HepG2 (cell line): ENCODE results near the gene MXI1. TPM values are rescaled to one million over a fixed set of nuclear protein-coding genes. Genes with fewer than 3 reads are reported as not detected.

Source experiments
- ATAC-seq: fragments of 200-7000 bp; cut with Tn5 transposase; 3 replicates; pipeline ENCODE4 v1.9.1; 2020; ENCODE audit warnings: mild to moderate bottlenecking, moderate library complexity
- BruUV-seq: library from RNA; stranded (reverse); fragments of 400-500 nt; replicated peaks from 2 replicates; lab custom pipeline; 2021; lab: Mats Ljungman, UMichigan
- CTCF ChIA-PET: fragments of 300-600 bp; formaldehyde crosslinking; extraction: SDS; loops from one replicate; lab custom pipeline; 2021; ENCODE audit warnings: low total read pairs, inconsistent platforms, low intra/inter-chr PET ratio; lab: Yijun Ruan, JAX
- POLR2A ChIA-PET: fragments of 350-600 bp; sonication (Branson Sonifier 250); formaldehyde crosslinking; loops from one replicate; lab custom pipeline; 2020; ENCODE audit warnings: antibody characterized with exemption, inconsistent platforms; lab: Yijun Ruan, JAX
- DNase-seq: peaks from one replicate; pipeline ENCODE4 v3.0.0-alpha.2; 2015; ENCODE audit warnings: low spot score
- FAIRE-seq: peaks from 3 replicates; lab custom pipeline; 2011; peaks lifted over from hg19 to GRCh38; lab: Jason Lieb, UNC
- H2AFZ ChIP-seq: one replicate; pipeline ENCODE4 v1.6.1; 2011; ENCODE audit warnings: low read length, inconsistent platforms
- H3K27ac ChIP-seq: fragments of 300-600 bp; 3 replicates; pipeline ENCODE4 v1.8.0; 2011; ENCODE audit warnings: mixed run types, mild to moderate bottlenecking, mixed read lengths, low read length, inconsistent platforms; ENCODE audit not compliant: insufficient read depth; ENCODE audit errors: extremely low read length
- H3K27me3 ChIP-seq, 2 experiments: fragments of 200-600 bp in 1 of 2; 2 replicates in 1 of 2; 3 replicates in 1 of 2; pipeline versions ENCODE4 v1.6.0 to v1.8.0; 2011; ENCODE audit warnings: low read length in 2 of 2, mild to moderate bottlenecking in 2 of 2, moderate library complexity in 2 of 2, inconsistent platforms in 1 of 2; ENCODE audit not compliant: insufficient read depth in 2 of 2, control insufficient read depth in 1 of 2
- H3K36me3 ChIP-seq, 2 experiments: fragments of 200-600 bp in 1 of 2; replicated peaks in 1 of 2; 2 replicates in 1 of 2; 3 replicates in 1 of 2; pipeline versions ENCODE4 v1.5.1 to v1.8.0; 2011; ENCODE audit warnings: low read length in 2 of 2, inconsistent platforms in 1 of 2; ENCODE audit not compliant: insufficient read depth in 2 of 2, control insufficient read depth in 1 of 2
- H3K4me1 ChIP-seq: 2 replicates; pipeline ENCODE4 v1.5.1; 2012; ENCODE audit warnings: low read length, inconsistent platforms; ENCODE audit not compliant: insufficient read depth
- H3K4me2 ChIP-seq: 2 replicates; pipeline ENCODE4 v1.6.0; 2011; ENCODE audit warnings: low read depth, low read length, inconsistent platforms
- H3K4me3 ChIP-seq, 3 experiments: fragments of 200-600 bp in 1 of 3; sonication (generic), shearing (Covaris generic) in 1 of 3; replicated peaks in 1 of 3; 2 replicates each; pipeline ENCODE4 v1.5.1; 2011 to 2016; ENCODE audit warnings: low read length in 3 of 3, inconsistent platforms in 2 of 3, low read depth in 2 of 3, mild to moderate bottlenecking in 2 of 3, control low read depth in 1 of 3, mixed read lengths in 1 of 3; ENCODE audit not compliant: insufficient read depth in 1 of 3
- H3K79me2 ChIP-seq: one replicate; pipeline ENCODE4 v1.6.1; 2011; ENCODE audit warnings: low read length, inconsistent platforms; ENCODE audit not compliant: insufficient read depth
- H3K9ac ChIP-seq: 2 replicates; pipeline ENCODE4 v1.6.0; 2011; ENCODE audit warnings: mild to moderate bottlenecking, low read depth, low read length, inconsistent platforms; ENCODE audit not compliant: insufficient read depth
- H3K9me3 ChIP-seq: 2 replicates; pipeline ENCODE4 v1.5.1; 2012; ENCODE audit warnings: mild to moderate bottlenecking, low read length
- H4K20me1 ChIP-seq: 2 replicates; pipeline ENCODE4 v1.6.0; 2011; ENCODE audit warnings: inconsistent platforms, mild to moderate bottlenecking, low read length, moderate library complexity; ENCODE audit not compliant: insufficient read depth
- BRD4 ChIP-seq: sonication (generic); formaldehyde crosslinking; IDR thresholded peaks from 2 replicates; pipeline ENCODE4 v1.4.0; 2020; ENCODE audit warnings: missing genetic modification reagents
- DRAP1 ChIP-seq: IDR thresholded peaks from 2 replicates; pipeline ENCODE4 v1.6.1; 2016; ENCODE audit warnings: missing genetic modification reagents, missing compliant biosample characterization
- GLI4 ChIP-seq: sonication (generic); formaldehyde crosslinking; IDR thresholded peaks from 2 replicates; pipeline ENCODE4 v1.5.1; 2020; ENCODE audit warnings: missing genetic modification reagents, mild to moderate bottlenecking, moderate library complexity, borderline replicate concordance
- HMG20B ChIP-seq: conservative IDR thresholded peaks from 2 replicates; pipeline ENCODE4 v1.6.1; 2016; ENCODE audit warnings: missing genetic modification reagents, missing compliant biosample characterization
- MXD1 ChIP-seq: sonication (generic); formaldehyde crosslinking; IDR thresholded peaks from 2 replicates; pipeline ENCODE4 v1.4.0; 2020; ENCODE audit warnings: mild to moderate bottlenecking, missing genetic modification reagents
- NBN ChIP-seq: fragments of 450-650 bp; conservative IDR thresholded peaks from 2 replicates; pipeline ENCODE4 v1.6.1; 2017
- SIN3A ChIP-seq: IDR thresholded peaks from 2 replicates; pipeline ENCODE4 v1.6.1; 2011; ENCODE audit warnings: low read depth, mild to moderate bottlenecking, control low read depth, low read length, borderline replicate concordance
- SOX13 ChIP-seq, 3 experiments: fragments of 450-650 bp in 1 of 3; sonication (generic) in 1 of 3; formaldehyde crosslinking in 1 of 3; IDR thresholded peaks in 2 of 3; conservative IDR thresholded peaks in 1 of 3; 2 replicates each; pipeline versions ENCODE4 v1.5.0 to v1.6.1; 2016 to 2020; ENCODE audit warnings: antibody characterized with exemption in 1 of 3, mild to moderate bottlenecking in 1 of 3, missing compliant biosample characterization in 1 of 3, missing genetic modification reagents in 1 of 3, moderate library complexity in 1 of 3
- TARDBP ChIP-seq: sonication (generic); formaldehyde crosslinking; IDR thresholded peaks from 2 replicates; pipeline ENCODE4 v1.8.0; 2022; ENCODE audit warnings: mild to moderate bottlenecking, missing genetic modification reagents
- U2AF2 ChIP-seq: fragments of 200-400 bp; formaldehyde crosslinking; IDR thresholded peaks from 2 replicates; pipeline ENCODE4 v1.6.1; 2017; ENCODE audit warnings: low read depth, mild to moderate bottlenecking, low read length
- ZNF234 ChIP-seq: sonication (generic); formaldehyde crosslinking; conservative IDR thresholded peaks from 2 replicates; pipeline ENCODE4 v1.5.1; 2020; ENCODE audit warnings: mild to moderate bottlenecking, missing genetic modification reagents
- ZNF737 ChIP-seq: sonication (generic); formaldehyde crosslinking; IDR thresholded peaks from 2 replicates; pipeline ENCODE4 v1.5.0; 2020; ENCODE audit warnings: missing genetic modification reagents, mild to moderate bottlenecking, borderline replicate concordance
- ZNF780A ChIP-seq: sonication (generic); formaldehyde crosslinking; IDR thresholded peaks from 2 replicates; pipeline ENCODE4 v1.8.0; 2022; ENCODE audit warnings: mild to moderate bottlenecking, missing genetic modification reagents, moderate library complexity
- WGBS: methylation state at CpG from one replicate; pipeline ENCODE4 v1.1.6; 2017; ENCODE audit warnings: low lambda C conversion rate; 5-methylcytosine and 5-hydroxymethylcytosine counted together
- in situ Hi-C: cut with HindIII; loops from 2 replicates; pipeline ENCODE4 v1.10.0; 2017; ENCODE audit warnings: low pct_unique_long_range_greater_than_20kb; ENCODE audit not compliant: extremely low pct_ligation_motif_present
- intact Hi-C: fragments of 100-400 bp; cut with micrococcal nuclease; formaldehyde crosslinking; loops from one replicate; pipeline ENCODE4 v1.10.0; 2022; ENCODE audit not compliant: unreplicated experiment
- polyA plus RNA-seq, 8 experiments: library from polyadenylated mRNA; depleted of rRNA in 3 of 8; stranded (reverse) in 7 of 8; unstranded in 1 of 8; fragments of >200 nt; fragmentation: Illumina TruSeq in 4 of 8; extraction: Trizol in 4 of 8; gene quantifications; 2 replicates each; pipeline versions ENCODE4 v1.2.1 to v1.2.3, GENCODE V29; 2011 to 2016; ENCODE audit warnings: low read depth in 4 of 8, missing spikeins in 1 of 8, mixed read lengths in 1 of 8; ENCODE audit not compliant: insufficient read depth in 1 of 8
- total RNA-seq, 5 experiments: library from RNA; depleted of rRNA; stranded (reverse); fragments of >200 nt; fragmentation: Illumina TruSeq; extraction: Trizol; gene quantifications; 2 replicates each; pipeline ENCODE4 v1.2.3, GENCODE V29; 2016; ENCODE audit warnings: low read depth in 1 of 5
- TF ChIP-seq, protein P1 (sequence below): sonication (generic); formaldehyde crosslinking; IDR thresholded peaks from 2 replicates; pipeline ENCODE4 v1.4.0; 2020; ENCODE audit warnings: mild to moderate bottlenecking, missing genetic modification reagents

MXI1 gene
- total and polyA plus RNA-seq, 2 of the 13 experiments (the other 11 are each of a cell fraction or from before 2014, with no cell fraction given), result 6.6 to 22.0 TPM

GRCh38 chr10:110327262-110327914, 120.0 kb downstream of the MXI1 start:
- DNase-seq (no peak), ATAC-seq (no peak), FAIRE-seq (no peak)
- Histone ChIP-seq H3K27ac (no peak overlapping the region), H3K9ac (no peak overlapping the region), H3K4me3 (no peak overlapping the region), H3K79me2 (no peaks in the 10 kb centered on the region), H3K36me3 (no peaks in the 10 kb centered on the region), H4K20me1 (no peaks in the 10 kb centered on the region), H3K4me1 (no peaks in the 10 kb centered on the region), H3K27me3 (peaks cover 0 to 21% of the 10 kb centered on the region in 2 experiments; a peak in 2 of 5 replicates), H3K4me2 (no peak overlapping the region), H2AFZ (no peak overlapping the region), H3K9me3 (no peaks in the 10 kb centered on the region)
- 27% methylated on average over 5 of the region's 5 CpGs for WGBS
- BruUV-seq, result no TSS peak
- POLR2A ChIA-PET, result no interaction called here
- in situ Hi-C loops (no loop called here), intact Hi-C loops (no loop called here)
- CTCF ChIA-PET, result no interaction called here
- TF ChIP-seq ZNF234 (CRISPR knock-in tag), result no peak
- TF ChIP-seq BRD4 (CRISPR knock-in tag), result no peak
- no peak for TF ChIP-seq GLI4
- no peak for TF ChIP-seq TARDBP
- no peak for TF ChIP-seq SIN3A
- no peak for TF ChIP-seq NBN
- TF ChIP-seq DRAP1 (CRISPR knock-in tag), result no peak
- TF ChIP-seq, protein P1, sequence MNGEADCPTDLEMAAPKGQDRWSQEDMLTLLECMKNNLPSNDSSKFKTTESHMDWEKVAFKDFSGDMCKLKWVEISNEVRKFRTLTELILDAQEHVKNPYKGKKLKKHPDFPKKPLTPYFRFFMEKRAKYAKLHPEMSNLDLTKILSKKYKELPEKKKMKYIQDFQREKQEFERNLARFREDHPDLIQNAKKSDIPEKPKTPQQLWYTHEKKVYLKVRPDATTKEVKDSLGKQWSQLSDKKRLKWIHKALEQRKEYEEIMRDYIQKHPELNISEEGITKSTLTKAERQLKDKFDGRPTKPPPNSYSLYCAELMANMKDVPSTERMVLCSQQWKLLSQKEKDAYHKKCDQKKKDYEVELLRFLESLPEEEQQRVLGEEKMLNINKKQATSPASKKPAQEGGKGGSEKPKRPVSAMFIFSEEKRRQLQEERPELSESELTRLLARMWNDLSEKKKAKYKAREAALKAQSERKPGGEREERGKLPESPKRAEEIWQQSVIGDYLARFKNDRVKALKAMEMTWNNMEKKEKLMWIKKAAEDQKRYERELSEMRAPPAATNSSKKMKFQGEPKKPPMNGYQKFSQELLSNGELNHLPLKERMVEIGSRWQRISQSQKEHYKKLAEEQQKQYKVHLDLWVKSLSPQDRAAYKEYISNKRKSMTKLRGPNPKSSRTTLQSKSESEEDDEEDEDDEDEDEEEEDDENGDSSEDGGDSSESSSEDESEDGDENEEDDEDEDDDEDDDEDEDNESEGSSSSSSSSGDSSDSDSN (CRISPR knock-in tag), result no peak
- TF ChIP-seq U2AF2, result no peak
- TF ChIP-seq ZNF780A (CRISPR knock-in tag), result no peak
- TF ChIP-seq MXD1, result no peak
- TF ChIP-seq HMG20B (CRISPR knock-in tag), result no peak
- no peak for TF ChIP-seq ZNF737 (CRISPR knock-in tag)
- TF ChIP-seq SOX13 (IDR thresholded peaks at IDR 0.05), result no peak
- TF ChIP-seq SOX13 (CRISPR knock-in tag; conservative IDR thresholded peaks at IDR 0.05 in 1 of 2, IDR thresholded peaks at IDR 0.05 in 1 of 2), result no peak
